Stimulated activated CD4-positive, alpha-beta T cell treated with anti-CD3 and anti-CD28 coated beads, TNF-alpha, amount 100 ng/mL, for 24 hours (primary cell): Measurements from ENCODE around the gene GRID1.
"Not testable (repeated sequence)": the region's sequence is repeated elsewhere in the genome, so short reads cannot be mapped to it uniquely, and the experiment has no call there.

Experiments
- DNase-seq, 3 experiments: peaks; one replicate each; pipeline ENCODE4 v3.0.0-alpha.2; 2020; ENCODE audit warnings: low read depth in 3 of 3

Gene GRID1

GRCh38 chr10:86191686-86192085 lies 174.9 kb downstream of the GRID1 start:
- DNase-seq: no peak

GRCh38 chr10:86191166-86191565 lies 175.4 kb downstream of the GRID1 start:
- no peak for DNase-seq

GRCh38 chr10:86190291-86190690 lies 176.3 kb downstream of the GRID1 start:
- DNase-seq: no peak

GRCh38 chr10:86189891-86190290 lies 176.7 kb downstream of the GRID1 start:
- no peak for DNase-seq

- no peak for DNase-seq
These were observed 177.6 kb downstream of the GRID1 start for GRCh38 chr10:86188796-86189558.

GRCh38 chr10:86188326-86188725 lies 178.3 kb downstream of the GRID1 start:
- DNase-seq: no peak

- DNase-seq: no peak
These were observed 178.9 kb downstream of the GRID1 start for GRCh38 chr10:86187499-86188239.

- DNase-seq: no peak
These were observed 180.0 kb downstream of the GRID1 start for GRCh38 chr10:86186633-86187032.

- DNase-seq: no peak
These were observed 184.0 kb downstream of the GRID1 start for GRCh38 chr10:86182595-86182994.

- no peak for DNase-seq
These were observed 184.4 kb downstream of the GRID1 start for GRCh38 chr10:86182150-86182549.

- no peak for DNase-seq
These were observed 185.7 kb downstream of the GRID1 start for GRCh38 chr10:86180861-86181260.

GRCh38 chr10:86179961-86180360 lies 186.6 kb downstream of the GRID1 start:
- DNase-seq: no peak

- DNase-seq: no peak
These were observed 187.5 kb downstream of the GRID1 start for GRCh38 chr10:86179153-86179524.

GRCh38 chr10:86178401-86179152 lies 188.0 kb downstream of the GRID1 start:
- DNase-seq: no peak

- DNase-seq: no peak
These were observed 188.9 kb downstream of the GRID1 start for GRCh38 chr10:86177537-86178155.

GRCh38 chr10:86176850-86177536 lies 189.6 kb downstream of the GRID1 start:
- DNase-seq: no peak

- DNase-seq: not testable (repeated sequence)
These were observed 191.1 kb downstream of the GRID1 start for GRCh38 chr10:86175476-86175875.

GRCh38 chr10:86172301-86172700 lies 194.3 kb downstream of the GRID1 start:
- no peak for DNase-seq

GRCh38 chr10:86170255-86171108 lies 196.1 kb downstream of the GRID1 start:
- no peak for DNase-seq

- no peak for DNase-seq
These were observed 196.9 kb downstream of the GRID1 start for GRCh38 chr10:86169506-86170254.
